SK-N-SH (cell line): Measurements from ENCODE around the gene CPLANE2. TPM values are rescaled to one million over a fixed set of nuclear protein-coding genes. Genes with fewer than 3 reads are reported as not detected.
A peak's percentile ranks its signal among the peaks of the same experiment; 100 is the strongest.

Experiments
- CTCF ChIA-PET: fragments of 300-600, 350-600 bp; formaldehyde crosslinking; extraction: SDS; loops from one replicate; lab custom pipeline; 2021; lab: Yijun Ruan, JAX
- POLR2A ChIA-PET: fragments of 350-600 bp; sonication (Branson Sonifier 250); formaldehyde crosslinking; extraction: SDS; loops from one replicate; lab custom pipeline; 2020; ENCODE audit warnings: antibody characterized with exemption, inconsistent platforms; lab: Yijun Ruan, JAX
- DNase-seq: peaks from one replicate; pipeline ENCODE4 v3.0.0; 2012
- H2AFZ ChIP-seq: fragments of 200-600 bp; sonication (generic); 2 replicates; pipeline ENCODE4 v1.8.1; 2016; ENCODE audit warnings: antibody characterized with exemption, mild to moderate bottlenecking, low read depth
- H3F3A ChIP-seq: fragments of 200-600 bp; sonication (generic); replicated peaks from 2 replicates; pipeline ENCODE3; 2016; ENCODE audit warnings: antibody characterized with exemption, mild to moderate bottlenecking; ENCODE audit not compliant: insufficient read depth
- H3K27ac ChIP-seq, 2 experiments: fragments of 200-500 bp in 1 of 2; fragments of 200-600 bp in 1 of 2; sonication (Bioruptor generic) in 1 of 2; sonication (generic), shearing (Covaris generic) in 1 of 2; 2 replicates each; pipeline versions ENCODE4 v1.5.1 to v1.6.1; 2014 to 2016; ENCODE audit warnings: low read depth in 2 of 2, inconsistent platforms in 1 of 2, low read length in 1 of 2, mild to moderate bottlenecking in 1 of 2, mixed read lengths in 1 of 2
- H3K27me3 ChIP-seq: fragments of 200-600 bp; sonication (generic), shearing (Covaris generic); 2 replicates; pipeline ENCODE4 v1.6.1; 2016; ENCODE audit warnings: mixed run types; ENCODE audit not compliant: insufficient read depth
- H3K36me3 ChIP-seq, 2 experiments: fragments of 200-500 bp in 1 of 2; fragments of 200-600 bp in 1 of 2; sonication (Bioruptor generic) in 1 of 2; sonication (generic) in 1 of 2; replicated peaks in 1 of 2; 2 replicates each; pipeline versions ENCODE3 to v1.5.1; 2014 to 2016; ENCODE audit warnings: low read length in 1 of 2, mild to moderate bottlenecking in 1 of 2; ENCODE audit not compliant: insufficient read depth in 2 of 2, control insufficient read depth in 1 of 2
- H3K4me1 ChIP-seq, 2 experiments: fragments of 200-500 bp in 1 of 2; fragments of 200-600 bp in 1 of 2; sonication (Bioruptor generic) in 1 of 2; sonication (generic), shearing (Covaris generic) in 1 of 2; 2 replicates each; pipeline versions ENCODE4 v1.5.1 to v1.6.1; 2014 to 2016; ENCODE audit warnings: low read depth in 1 of 2, low read length in 1 of 2, mixed run types in 1 of 2; ENCODE audit not compliant: insufficient read depth in 2 of 2, control insufficient read depth in 1 of 2
- H3K4me2 ChIP-seq: fragments of 200-600 bp; sonication (generic), shearing (Covaris generic); 2 replicates; pipeline ENCODE4 v1.6.1; 2017; ENCODE audit warnings: mixed run types
- H3K4me3 ChIP-seq, 2 experiments: fragments of 200-500 bp in 1 of 2; fragments of 200-600 bp in 1 of 2; sonication (Bioruptor generic) in 1 of 2; sonication (generic), shearing (Covaris generic) in 1 of 2; 2 replicates each; pipeline versions ENCODE4 v1.5.1 to v1.8.1; 2014 to 2016; ENCODE audit warnings: low read depth in 2 of 2, inconsistent platforms in 1 of 2, low read length in 1 of 2, mild to moderate bottlenecking in 1 of 2, mixed read lengths in 1 of 2, moderate library complexity in 1 of 2
- H3K79me2 ChIP-seq: fragments of 200-600 bp; sonication (generic); 2 replicates; pipeline ENCODE4 v1.8.1; 2017; ENCODE audit warnings: mild to moderate bottlenecking; ENCODE audit not compliant: insufficient read depth
- H3K9ac ChIP-seq: fragments of 200-600 bp; sonication (generic); 2 replicates; pipeline ENCODE4 v1.6.1; 2017; ENCODE audit warnings: mixed run types
- H3K9me2 ChIP-seq: fragments of 200-600 bp; sonication (generic); 2 replicates; pipeline ENCODE4 v1.6.1; 2017; ENCODE audit warnings: mixed run types
- H3K9me3 ChIP-seq: fragments of 200-600 bp; sonication (generic); 2 replicates; pipeline ENCODE4 v1.6.1; 2017; ENCODE audit warnings: mixed run types, mild to moderate bottlenecking, moderate library complexity
- H4K20me1 ChIP-seq: fragments of 200-600 bp; sonication (generic); 2 replicates; pipeline ENCODE4 v1.6.1; 2017; ENCODE audit warnings: mild to moderate bottlenecking, mixed run types; ENCODE audit not compliant: insufficient read depth
- CHD2 ChIP-seq: fragments of 150-350 bp; IDR thresholded peaks from 2 replicates; pipeline ENCODE4 v1.6.1; 2018; ENCODE audit warnings: low read length; ENCODE audit not compliant: partially characterized antibody
- CTCF ChIP-seq: fragments of 200-600 bp; sonication (generic); IDR thresholded peaks from 2 replicates; pipeline ENCODE4 v1.6.1; 2017; ENCODE audit warnings: antibody characterized with exemption, mild to moderate bottlenecking, moderate library complexity
- EP300 ChIP-seq, 2 experiments: IDR thresholded peaks; 2 replicates each; pipeline versions ENCODE4 v1.4.0 to v1.6.1; 2012; ENCODE audit warnings: borderline replicate concordance in 1 of 2, low read depth in 1 of 2, low read length in 1 of 2
- GABPA ChIP-seq: IDR thresholded peaks from 2 replicates; pipeline ENCODE4 v1.4.0; 2012; ENCODE audit warnings: low read depth, mild to moderate bottlenecking
- MAX ChIP-seq: IDR thresholded peaks from 2 replicates; pipeline ENCODE4 v1.4.0; 2012; ENCODE audit warnings: low read depth
- MEF2A ChIP-seq: IDR thresholded peaks from 2 replicates; pipeline ENCODE4 v1.4.0; 2012; ENCODE audit warnings: low read depth, borderline replicate concordance
- NRF1 ChIP-seq: IDR thresholded peaks from 2 replicates; pipeline ENCODE4 v1.6.1; 2012; ENCODE audit warnings: low read depth, mild to moderate bottlenecking, low read length
- RCOR1 ChIP-seq: fragments of 150-350 bp; IDR thresholded peaks from 2 replicates; pipeline ENCODE4 v1.6.1; 2017; ENCODE audit warnings: antibody characterized with exemption, low read length
- REST ChIP-seq: IDR thresholded peaks from 2 replicates; pipeline ENCODE4 v1.6.1; 2012; ENCODE audit warnings: mild to moderate bottlenecking, low read depth, low read length, moderate library complexity
- RFX5 ChIP-seq: IDR thresholded peaks from 2 replicates; pipeline ENCODE4 v1.6.1; 2012; ENCODE audit warnings: mild to moderate bottlenecking, improper control_type of control experiment, low read length
- SIN3A ChIP-seq: IDR thresholded peaks from 2 replicates; pipeline ENCODE4 v1.6.1; 2012; ENCODE audit warnings: low read depth, mild to moderate bottlenecking, low read length, moderate library complexity, borderline replicate concordance
- TAF1 ChIP-seq: IDR thresholded peaks from 2 replicates; pipeline ENCODE4 v1.6.1; 2012; ENCODE audit warnings: low read depth, mild to moderate bottlenecking, low read length, moderate library complexity, borderline replicate concordance
- TCF12 ChIP-seq: IDR thresholded peaks from 2 replicates; pipeline ENCODE4 v1.4.0; 2012
- USF2 ChIP-seq: fragments of 150-350 bp; IDR thresholded peaks from 2 replicates; pipeline ENCODE4 v1.6.1; 2017; ENCODE audit warnings: antibody characterized with exemption, low read length, low read depth, borderline replicate concordance
- YY1 ChIP-seq: IDR thresholded peaks from 2 replicates; pipeline ENCODE4 v1.4.0; 2012; ENCODE audit warnings: low read depth, mild to moderate bottlenecking
- ZBTB33 ChIP-seq: IDR thresholded peaks from 2 replicates; pipeline ENCODE4 v1.4.0; 2012; ENCODE audit warnings: low read depth, borderline replicate concordance
- WGBS: methylation state at CpG from one replicate; pipeline ENCODE4 v1.1.6; 2017; ENCODE audit warnings: low lambda C conversion rate; 5-methylcytosine and 5-hydroxymethylcytosine counted together
- polyA plus RNA-seq, 3 experiments: library from polyadenylated mRNA; depleted of rRNA; stranded (reverse); fragments of >200 nt; gene quantifications; 2 replicates each; pipeline ENCODE4 v1.2.3, GENCODE V29; 2012

CPLANE2 gene
- polyA plus RNA-seq, 1 of the 3 experiments (the other 2 are of a cell fraction): 8.6 TPM

GRCh38 chr1:16251381-16251780 lies 14.4 kb upstream of the CPLANE2 start:
- ChIA-PET CTCF (interaction anchor here (1.1 to 3.5 kb wide), 2 partner anchors 8 to 172 kb away, joined by 4 to 22 read pairs; no protein-coding TSS in a partner anchor), POLR2A (no interaction called here)
- no peaks in the 10 kb centered on the region for H3K9me3 ChIP-seq
- peaks cover 19 to 58% of the 10 kb centered on the region in 2 experiments for H3K36me3 ChIP-seq
- no peaks in the 10 kb centered on the region for H3K79me2 ChIP-seq
- no peak overlapping the region for H3K4me3 ChIP-seq
- no peak for TF ChIP-seq YY1
- TF ChIP-seq TCF12: no peak
- no peak for TF ChIP-seq RCOR1
- no peak for TF ChIP-seq NRF1
- no peak for TF ChIP-seq GABPA
- no peak for TF ChIP-seq CTCF
- TF ChIP-seq TAF1: no peak
- TF ChIP-seq MEF2A: no peak
- TF ChIP-seq REST: no peak
- TF ChIP-seq SIN3A: no peak
- no peak for TF ChIP-seq EP300 (IDR thresholded peaks at IDR 0.05; ENCODE audit: borderline replicate concordance in 1 of 2, low read depth in 1 of 2, low read length in 1 of 2)
- TF ChIP-seq RFX5: no peak
- TF ChIP-seq USF2: no peak
- no peak for TF ChIP-seq ZBTB33
- TF ChIP-seq CHD2: no peak
- TF ChIP-seq MAX: no peak
- H3K4me1 ChIP-seq: peaks cover 23 to 73% of the 10 kb centered on the region in 2 experiments
- 0 out of 4 replicates have a peak overlapping the region, but pooled peaks of 1 of the 2 experiments have one; percentile 28 for H3K27ac ChIP-seq
- H3K27me3 ChIP-seq: no peaks in the 10 kb centered on the region
- H3K9ac ChIP-seq: no peak overlapping the region
- H2AFZ ChIP-seq: no peak overlapping the region
- WGBS: 97% methylated on average over 10 of the region's 10 CpGs
- no peaks in the 10 kb centered on the region for H3K9me2 ChIP-seq
- peaks cover 16% of the 10 kb centered on the region for H3F3A ChIP-seq
- no peak for DNase-seq
- no peaks in the 10 kb centered on the region for H4K20me1 ChIP-seq
- no peak overlapping the region for H3K4me2 ChIP-seq
